ENCODE measurements around the gene NHS.

NHS gene

DNA sequence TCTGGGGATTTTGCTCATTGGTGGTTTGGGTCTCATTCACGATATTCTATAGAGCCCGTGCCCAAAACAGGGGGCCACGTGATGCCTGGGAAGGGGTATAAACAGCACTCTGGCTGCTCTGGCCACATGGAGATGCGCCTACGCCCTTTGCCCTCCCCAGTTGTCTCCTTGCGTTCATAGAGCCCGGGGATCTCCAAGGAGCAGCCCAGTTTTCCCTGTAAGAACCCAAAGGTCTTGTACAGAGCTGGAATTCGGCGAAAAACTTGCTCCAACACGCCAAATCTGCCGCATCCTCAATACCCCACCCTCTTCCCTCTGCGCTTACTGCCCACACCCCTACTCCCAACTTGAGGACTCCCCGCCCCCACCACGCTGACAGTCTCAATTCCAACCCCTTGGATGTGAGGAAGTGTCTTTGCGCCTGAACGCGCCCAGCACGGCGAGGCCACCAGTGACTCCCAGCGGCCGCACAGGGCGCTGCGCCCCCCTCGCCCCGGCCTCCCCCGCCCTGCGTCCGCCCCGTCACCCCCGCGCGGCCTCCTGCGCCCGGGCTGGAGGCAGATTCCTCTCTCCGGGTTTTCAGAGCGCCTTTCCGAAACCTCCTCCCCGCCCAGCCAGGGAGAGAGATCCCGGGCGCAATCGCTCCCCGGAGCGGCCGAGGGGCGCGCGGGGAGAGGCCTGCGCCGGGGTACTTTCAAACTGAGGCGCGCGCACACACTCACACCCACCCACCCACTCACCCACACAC, at the start of gene NHS:
Gene NHS, plus strand, starts transcription at position 582 of the 748 bp plus-strand sequence. CDS start 558 bp downstream, outside the sequence.
- H3K4me3 ChIP-seq (IDR thresholded peaks at IDR 0.05; ENCODE audit: insufficient read depth, low read depth, low read length) = no peak within 1 kb of the TSS
- no peaks in the 10 kb centered on the region for H3K4me1 ChIP-seq (ENCODE audit: low read depth, poor library complexity, severe bottlenecking)
- TF ChIP-seq CTCF (conservative IDR thresholded peaks at IDR 0.05; ENCODE audit: low read depth, low read length) = no peak
- no peak within 1 kb of the TSS for H3K9ac ChIP-seq
- no peaks in the 10 kb centered on the region for H4K20me1 ChIP-seq (ENCODE audit: insufficient read depth)
- H3K4me2 ChIP-seq = no peak within 1 kb of the TSS
- no peak within 1 kb of the TSS for H3K27ac ChIP-seq
- H3K79me2 ChIP-seq (ENCODE audit: insufficient read depth, low read depth) = no peaks in the 10 kb centered on the region
- H3K27me3 ChIP-seq (ENCODE audit: insufficient read depth, low read depth) = no peaks in the 10 kb centered on the region
- H3K36me3 ChIP-seq (ENCODE audit: insufficient read depth) = no peaks in the 10 kb centered on the region
- no peak within 1 kb of the TSS for H2AFZ ChIP-seq (ENCODE audit: low read depth)

GRCh38 chrX:17328837-17329236, 46.2 kb upstream of the NHS start:
- H3K27ac ChIP-seq = no peak overlapping the region
- no peaks in the 10 kb centered on the region for H3K36me3 ChIP-seq (ENCODE audit: insufficient read depth)
- no peak overlapping the region for H3K9ac ChIP-seq
- no peaks in the 10 kb centered on the region for H3K27me3 ChIP-seq (ENCODE audit: insufficient read depth, low read depth)
- no peak overlapping the region for H3K4me2 ChIP-seq
- no peaks in the 10 kb centered on the region for H4K20me1 ChIP-seq (ENCODE audit: insufficient read depth)
- H3K4me1 ChIP-seq (ENCODE audit: low read depth, poor library complexity, severe bottlenecking) = no peaks in the 10 kb centered on the region
- no peak overlapping the region for H2AFZ ChIP-seq (ENCODE audit: low read depth)
- no peak for TF ChIP-seq CTCF (conservative IDR thresholded peaks at IDR 0.05; ENCODE audit: low read depth, low read length)
- H3K79me2 ChIP-seq (ENCODE audit: insufficient read depth, low read depth) = no peaks in the 10 kb centered on the region
- H3K4me3 ChIP-seq (IDR thresholded peaks at IDR 0.05; ENCODE audit: insufficient read depth, low read depth, low read length) = no peak overlapping the region

- TF ChIP-seq CTCF (conservative IDR thresholded peaks at IDR 0.05; ENCODE audit: low read depth, low read length) = no peak
- H2AFZ ChIP-seq (ENCODE audit: low read depth) = no peak overlapping the region
Observed at GRCh38 chrX:17336377-17336776, 38.6 kb upstream of the NHS start.

GRCh38 chrX:17355976-17356375, 19.0 kb upstream of the NHS start:
- Histone ChIP-seq H3K4me3 (IDR thresholded peaks at IDR 0.05; ENCODE audit: insufficient read depth, low read depth, low read length) (no peak overlapping the region), H3K4me2 (no peak overlapping the region), H4K20me1 (ENCODE audit: insufficient read depth) (no peaks in the 10 kb centered on the region), H3K36me3 (ENCODE audit: insufficient read depth) (no peaks in the 10 kb centered on the region), H3K79me2 (ENCODE audit: insufficient read depth, low read depth) (no peaks in the 10 kb centered on the region), H2AFZ (ENCODE audit: low read depth) (no peak overlapping the region), H3K27ac (no peak overlapping the region), H3K4me1 (ENCODE audit: low read depth, poor library complexity, severe bottlenecking) (no peaks in the 10 kb centered on the region), H3K27me3 (ENCODE audit: insufficient read depth, low read depth) (no peaks in the 10 kb centered on the region), H3K9ac (no peak overlapping the region)
- no peak for TF ChIP-seq CTCF (conservative IDR thresholded peaks at IDR 0.05; ENCODE audit: low read depth, low read length)

More at GRCh38 chrX:17336377-17336776, 38.6 kb upstream of the NHS start:
- Histone ChIP-seq H3K27ac (no peak overlapping the region), H3K79me2 (ENCODE audit: insufficient read depth, low read depth) (no peaks in the 10 kb centered on the region), H3K9ac (no peak overlapping the region), H3K4me2 (no peak overlapping the region), H4K20me1 (ENCODE audit: insufficient read depth) (no peaks in the 10 kb centered on the region), H3K36me3 (ENCODE audit: insufficient read depth) (no peaks in the 10 kb centered on the region), H3K4me1 (ENCODE audit: low read depth, poor library complexity, severe bottlenecking) (no peaks in the 10 kb centered on the region), H3K4me3 (IDR thresholded peaks at IDR 0.05; ENCODE audit: insufficient read depth, low read depth, low read length) (no peak overlapping the region), H3K27me3 (ENCODE audit: insufficient read depth, low read depth) (no peaks in the 10 kb centered on the region)
